DMS114 treated with DMSO at 0.1 percent for 48 hours (cell line): Measurements from ENCODE around the gene CDKL2.

Source experiments
- DNase-seq: peaks from one replicate; lab custom pipeline; 2025; ENCODE audit not compliant: unreplicated experiment; lab: John Stamatoyannopoulos, UW

Gene CDKL2

GRCh38 chr4:75643651-75644050 is 13.3 kb upstream of the CDKL2 start:
- no peak for DNase-seq

DNA sequence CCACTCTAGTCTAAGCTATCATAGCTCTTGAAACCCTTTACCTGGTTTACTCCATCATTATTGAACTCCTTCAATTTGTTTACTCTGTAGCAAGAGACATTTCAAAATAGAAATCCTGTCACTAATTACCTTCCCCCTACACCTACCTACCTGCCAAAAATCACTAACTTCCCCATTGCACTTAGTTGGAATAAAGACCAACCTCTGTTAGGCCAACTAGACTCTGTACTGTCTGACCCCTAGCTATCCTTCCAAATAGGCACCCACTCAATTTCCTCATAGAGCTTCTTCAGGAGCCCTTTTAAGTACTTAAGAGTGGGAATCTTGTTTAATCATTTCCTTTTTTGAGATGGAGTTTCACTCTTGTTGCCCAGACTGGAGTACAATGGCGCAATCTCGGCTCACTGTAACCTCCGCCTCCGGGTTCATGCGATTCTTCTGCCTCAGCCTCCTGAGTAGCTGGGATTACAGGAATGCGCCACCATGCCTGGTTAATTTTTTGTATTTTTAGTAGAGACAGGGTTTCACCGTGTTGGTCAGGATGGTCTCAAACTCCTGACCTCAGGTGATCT is 8.9 kb upstream of the CDKL2 start:
- DNase-seq: no peak

DNA sequence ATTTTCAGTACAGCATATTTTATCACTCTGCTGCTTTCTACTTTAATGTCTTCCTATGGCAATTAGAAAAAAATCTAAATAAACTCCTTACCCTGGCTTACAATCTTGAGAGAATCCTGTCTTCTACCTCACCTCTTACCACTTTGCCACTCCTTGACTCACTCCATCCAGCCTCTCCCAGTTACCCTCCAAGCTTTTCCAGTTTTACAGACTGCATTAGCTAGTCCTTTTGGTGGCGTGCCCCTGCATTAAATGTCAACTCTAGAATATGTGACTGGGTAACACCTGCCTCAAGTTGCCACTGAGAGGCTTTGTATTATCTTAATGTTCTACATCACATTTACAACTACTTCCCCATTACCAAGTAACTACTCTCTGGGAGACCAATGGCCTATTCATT is 7.5 kb upstream of the CDKL2 start:
- no peak for DNase-seq

- no peak for DNase-seq
Measured at GRCh38 chr4:75637176-75637575, 6.8 kb upstream of the CDKL2 start.

DNA sequence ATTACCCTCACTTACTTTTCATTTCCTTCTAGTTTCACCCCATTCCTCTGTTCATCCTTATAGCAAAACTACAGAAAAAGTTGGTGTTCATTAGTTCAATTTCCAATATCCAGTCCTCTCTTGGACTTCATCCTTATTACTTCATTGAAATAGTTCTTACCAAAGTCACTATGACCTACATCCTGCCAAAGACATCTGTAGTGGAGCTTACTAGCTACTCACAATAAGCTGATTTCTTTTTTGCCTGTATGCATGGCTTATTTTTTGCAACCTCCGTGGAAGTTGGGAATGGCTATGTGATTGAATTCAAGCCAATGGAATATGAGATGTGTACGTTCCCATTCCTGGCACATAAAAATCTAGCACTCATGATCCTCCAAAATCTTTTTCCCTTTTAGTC is 4.6 kb upstream of the CDKL2 start:
- no peak for DNase-seq

- no peak for DNase-seq
Measured at GRCh38 chr4:75634281-75634680, 4.0 kb upstream of the CDKL2 start.

DNA sequence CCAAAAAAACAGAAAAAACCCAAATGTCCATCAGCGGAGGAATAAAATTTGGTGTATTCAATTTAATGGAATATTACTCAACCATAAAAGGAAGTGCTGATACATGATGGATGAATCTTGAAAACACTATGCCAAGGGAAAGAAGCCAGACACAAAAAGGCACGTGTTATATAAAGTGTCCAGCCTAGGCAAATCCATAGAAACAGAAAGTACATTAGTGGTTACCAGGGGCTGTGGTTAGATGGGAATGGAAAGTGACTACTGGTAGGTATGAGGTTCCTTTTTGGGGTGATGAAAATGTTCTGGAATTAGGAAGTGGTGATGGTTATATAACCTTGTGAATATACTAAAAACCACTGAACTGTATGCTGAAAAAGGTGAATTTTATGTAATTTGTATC is 3.5 kb upstream of the CDKL2 start:
- DNase-seq: no peak

- no peak for DNase-seq
Measured at GRCh38 chr4:75630937-75631329, 605 bp upstream of the CDKL2 start.

- DNase-seq: no peak
Measured at GRCh38 chr4:75629239-75629638, 1.1 kb downstream of the CDKL2 start.

DNA sequence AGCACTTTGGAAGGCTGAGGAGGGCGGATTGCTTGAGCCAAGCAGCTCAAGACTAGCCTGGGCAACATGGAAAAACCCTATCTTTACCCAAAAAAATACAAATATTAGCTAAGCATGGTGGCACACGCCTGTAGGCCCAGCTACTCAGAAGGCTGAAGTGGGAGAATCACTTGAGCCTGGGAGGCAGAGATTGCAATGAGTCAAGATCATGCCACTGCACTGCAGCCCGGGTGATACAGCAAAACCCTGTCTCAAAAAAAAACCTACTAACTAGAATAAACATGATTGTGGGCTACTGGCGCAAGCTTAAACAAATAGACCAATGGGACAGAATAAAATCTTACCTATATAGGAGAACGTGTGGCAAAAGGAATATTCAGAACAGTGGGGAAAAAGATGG is 7.3 kb downstream of the CDKL2 start:
- DNase-seq: no peak

- DNase-seq: no peak
Measured at GRCh38 chr4:75621715-75622114, 8.6 kb downstream of the CDKL2 start.

- DNase-seq: no peak
Measured at GRCh38 chr4:75612306-75612705, 18.0 kb downstream of the CDKL2 start.

- no peak for DNase-seq
Measured at GRCh38 chr4:75605928-75606327, 24.4 kb downstream of the CDKL2 start.

GRCh38 chr4:75599647-75600046 is 30.7 kb downstream of the CDKL2 start:
- DNase-seq: no peak

GRCh38 chr4:75598390-75598789 is 31.9 kb downstream of the CDKL2 start:
- DNase-seq: no peak

DNA sequence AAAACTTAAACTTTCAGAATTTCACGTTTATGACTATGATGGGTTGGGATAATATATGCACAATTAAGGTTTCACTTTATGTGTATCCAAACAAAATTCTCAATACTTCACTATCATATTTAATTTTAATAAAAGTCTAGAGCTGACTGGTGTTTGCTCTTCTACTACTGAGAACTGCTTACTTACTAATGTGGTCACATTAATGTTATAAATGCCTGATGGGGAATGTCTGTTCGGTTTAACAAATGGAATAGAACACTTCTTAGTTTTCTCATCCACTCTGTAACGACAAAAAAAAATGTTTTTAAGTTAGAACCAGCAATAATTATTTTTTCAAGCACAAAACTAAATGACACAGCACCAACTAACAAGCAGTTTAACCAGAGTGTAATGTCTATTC is 34.3 kb downstream of the CDKL2 start:
- DNase-seq: no peak

GRCh38 chr4:75593393-75593792 is 36.9 kb downstream of the CDKL2 start:
- no peak for DNase-seq

GRCh38 chr4:75584067-75584466 is 46.3 kb downstream of the CDKL2 start:
- no peak for DNase-seq

DNA sequence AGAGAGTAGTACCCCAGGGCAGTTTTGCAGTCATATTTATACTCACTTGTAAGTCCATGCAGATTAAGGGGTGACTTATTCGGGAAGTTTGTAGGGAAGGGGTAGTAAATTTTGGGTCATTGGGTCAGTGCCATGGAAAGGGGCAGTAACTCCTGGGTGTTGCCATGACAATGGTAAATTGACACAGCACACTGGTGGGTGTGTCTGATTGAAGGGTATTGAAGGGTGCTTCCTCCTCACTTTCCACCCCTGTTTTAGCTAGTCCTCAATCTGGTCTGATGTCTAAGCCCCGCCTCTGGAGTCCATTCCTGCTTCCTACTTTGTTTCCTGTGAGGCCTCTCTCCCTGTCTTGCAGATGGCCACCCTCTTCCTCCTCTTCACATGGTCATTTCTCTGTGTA is 62.6 kb downstream of the CDKL2 start:
- DNase-seq: no peak

DNA sequence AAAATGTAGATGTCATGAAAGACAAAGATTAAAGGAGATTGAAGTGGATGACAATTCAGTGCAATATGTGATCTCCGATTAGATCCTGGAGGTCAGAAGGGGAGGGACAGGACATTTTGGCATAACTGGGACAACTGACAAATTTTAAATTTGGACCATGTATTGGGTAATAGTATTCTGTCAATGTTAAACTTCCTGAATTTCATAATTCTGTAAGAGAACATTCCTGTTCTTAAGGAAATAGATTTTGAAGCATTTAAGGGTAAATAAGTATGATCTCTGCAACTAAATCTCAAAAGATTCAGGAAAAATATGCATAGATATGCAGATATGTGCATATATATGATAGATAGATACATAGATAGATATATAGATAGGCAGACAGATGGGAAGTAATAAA is 63.4 kb downstream of the CDKL2 start:
- no peak for DNase-seq

GRCh38 chr4:75565481-75565880 is 64.8 kb downstream of the CDKL2 start:
- no peak for DNase-seq

DNA sequence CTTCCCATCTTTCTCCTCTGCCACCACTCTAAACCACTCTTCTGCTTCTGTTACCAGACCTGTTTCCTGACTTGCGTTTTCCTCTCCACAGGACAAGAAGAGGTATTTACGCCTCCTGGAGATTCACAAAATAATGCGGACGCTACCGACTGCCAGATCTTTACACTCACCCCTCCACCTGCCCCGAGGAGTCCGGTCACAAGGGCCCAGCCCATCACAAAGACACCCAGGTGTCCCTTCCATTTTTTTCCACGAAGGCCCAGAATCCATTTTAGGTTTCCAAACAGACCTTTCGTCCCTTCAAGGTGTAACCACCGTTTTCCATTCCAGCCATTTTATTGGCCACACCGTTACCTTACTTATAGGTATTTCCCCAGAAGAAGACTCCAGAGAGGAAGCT is 66.3 kb downstream of the CDKL2 start:
- DNase-seq: no peak

GRCh38 chr4:75561789-75562188 is 68.5 kb downstream of the CDKL2 start:
- no peak for DNase-seq

DNA sequence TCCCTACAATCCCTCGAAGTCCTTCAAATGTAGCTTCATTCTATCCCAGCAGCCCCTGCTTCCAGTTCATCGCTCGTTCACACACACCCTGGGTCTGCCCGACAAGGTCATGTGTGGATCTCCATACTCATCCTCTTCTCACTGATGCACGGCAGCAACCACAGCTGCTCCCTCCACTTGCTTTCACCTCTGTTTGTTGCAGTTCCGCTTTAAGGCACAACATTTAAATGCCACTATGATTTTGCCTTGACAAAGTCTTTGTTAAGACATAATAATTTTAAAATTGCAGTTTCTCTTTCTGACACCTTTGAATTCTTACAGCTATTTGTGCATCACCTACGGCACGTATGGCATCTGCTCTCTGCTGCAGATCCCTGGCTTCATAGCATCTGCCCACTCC is 72.6 kb downstream of the CDKL2 start:
- DNase-seq: no peak
